Mononuclear cell (primary cell): ENCODE measurements around the gene C6orf132. TPM values are rescaled to one million over a fixed set of nuclear protein-coding genes. Genes with fewer than 3 reads are reported as not detected.

ENCODE experiments used
- H3K27me3 ChIP-seq: 2 replicates; pipeline ENCODE4 v1.6.0; 2011; ENCODE audit warnings: low read length, control low read depth; ENCODE audit not compliant: insufficient read depth
- H3K4me1 ChIP-seq: 2 replicates; pipeline ENCODE4 v1.5.1; 2011; ENCODE audit warnings: mild to moderate bottlenecking, low read length, control low read depth; ENCODE audit not compliant: insufficient read depth
- H3K4me3 ChIP-seq: 2 replicates; pipeline ENCODE4 v1.5.1; 2011; ENCODE audit warnings: mild to moderate bottlenecking, low read length, moderate library complexity
- H3K9me3 ChIP-seq: 2 replicates; pipeline ENCODE4 v1.5.1; 2011; ENCODE audit warnings: low read depth, mild to moderate bottlenecking, control low read depth, low read length
- total RNA-seq: library from RNA; depleted of rRNA; stranded (reverse); fragments of >200 nt; gene quantifications from one replicate; pipeline ENCODE4 v1.2.3, GENCODE V29; 2012

The C6orf132 gene
- total RNA-seq, 1 donor, result not detected

DNA sequence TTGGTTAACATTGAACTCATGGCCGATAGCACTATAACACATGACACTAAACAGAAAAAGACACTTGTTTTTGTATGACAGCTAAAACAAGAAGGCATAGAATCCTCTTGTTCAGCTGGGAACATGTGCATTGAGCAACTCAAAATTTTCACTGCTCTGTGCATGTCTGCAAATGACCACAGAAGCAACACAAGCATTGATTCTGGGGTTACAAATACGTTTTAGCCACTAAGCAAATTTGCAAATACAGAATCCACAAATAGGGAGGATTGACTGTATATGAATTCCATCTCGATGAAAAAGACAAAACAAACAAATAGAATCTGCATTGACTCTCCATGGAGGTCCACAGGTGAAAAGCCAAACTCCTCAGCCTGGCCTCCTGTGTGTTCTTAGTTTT lies 31.7 kb downstream of the C6orf132 start:
- Histone ChIP-seq H3K27me3 (no peaks in the 10 kb centered on the region), H3K4me1 (no peaks in the 10 kb centered on the region), H3K4me3 (no peak overlapping the region), H3K9me3 (no peaks in the 10 kb centered on the region)

DNA sequence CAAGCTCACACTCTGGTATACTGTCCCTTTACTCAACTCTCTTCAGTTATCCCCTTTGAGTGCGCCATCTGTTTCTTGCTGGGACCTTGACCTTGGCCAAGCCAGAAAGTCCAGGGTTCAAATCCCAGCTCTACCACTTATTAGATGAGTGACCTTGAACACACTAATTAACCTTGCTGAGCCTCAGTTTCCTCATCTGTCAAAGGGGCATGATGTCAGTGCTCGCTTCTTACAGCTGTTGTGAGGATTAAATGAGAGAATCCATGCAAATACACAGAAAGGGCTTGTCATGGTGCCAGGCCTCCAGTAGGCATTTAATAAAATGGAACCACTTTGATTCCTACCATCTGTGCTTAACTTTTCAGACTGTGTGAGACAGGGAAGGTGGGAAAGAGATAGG lies 34.3 kb downstream of the C6orf132 start:
- H3K27me3 ChIP-seq, result no peaks in the 10 kb centered on the region

GRCh38 chr6:42106112-42107023 lies 36.1 kb downstream of the C6orf132 start:
- no peaks in the 10 kb centered on the region for H3K27me3 ChIP-seq
- no peaks in the 10 kb centered on the region for H3K9me3 ChIP-seq
- H3K4me1 ChIP-seq, result peaks cover 12% of the 10 kb centered on the region
- no peak overlapping the region for H3K4me3 ChIP-seq

More for the DNA sequence above, 34.3 kb downstream of the C6orf132 start:
- Histone ChIP-seq H3K9me3 (no peaks in the 10 kb centered on the region), H3K4me1 (peaks cover 12% of the 10 kb centered on the region), H3K4me3 (no peak overlapping the region)

DNA sequence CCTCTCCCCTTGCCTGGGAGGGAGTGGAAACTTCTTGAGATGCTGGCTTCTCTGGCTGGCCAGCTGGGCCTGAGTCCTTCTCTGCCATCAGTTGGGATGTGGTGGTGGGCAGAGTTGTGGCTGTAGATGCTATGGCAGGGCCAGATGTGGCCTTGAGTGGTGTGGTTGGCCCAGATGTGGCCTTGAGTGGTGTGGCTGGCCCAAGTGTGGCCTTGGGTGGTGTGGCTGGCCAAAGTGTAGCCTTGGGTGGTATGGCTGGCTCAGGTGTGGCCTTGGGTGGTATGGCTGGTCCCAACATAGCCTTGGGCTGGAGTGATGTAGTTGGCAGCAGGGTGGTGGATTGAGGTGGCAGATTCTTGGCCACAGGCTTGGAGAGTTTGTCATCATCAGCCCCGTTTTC lies 36.7 kb downstream of the C6orf132 start:
- Histone ChIP-seq H3K27me3 (no peaks in the 10 kb centered on the region), H3K4me3 (no peak overlapping the region), H3K9me3 (no peaks in the 10 kb centered on the region), H3K4me1 (peaks cover 12% of the 10 kb centered on the region)

GRCh38 chr6:42105156-42105648 lies 37.2 kb downstream of the C6orf132 start:
- peaks cover 12% of the 10 kb centered on the region for H3K4me1 ChIP-seq

DNA sequence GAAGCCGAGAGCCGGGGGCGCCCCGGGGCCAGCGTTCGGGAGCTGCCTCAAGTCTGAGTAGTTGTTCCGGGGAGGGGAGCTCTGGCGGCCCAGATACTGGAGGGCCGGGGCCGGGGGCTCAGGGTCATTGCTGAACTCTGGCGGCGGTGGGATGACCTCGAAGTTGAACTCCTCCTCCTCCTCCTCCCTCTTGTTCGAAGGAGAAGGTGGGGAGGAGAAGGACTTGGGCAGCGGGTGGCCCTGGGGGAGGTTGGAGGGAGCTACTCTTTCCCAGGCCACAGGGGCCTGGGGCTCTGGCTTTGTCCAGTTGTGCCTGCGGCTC lies 37.7 kb downstream of the C6orf132 start:
- Histone ChIP-seq H3K27me3 (no peaks in the 10 kb centered on the region), H3K4me3 (peak overlapping the region; percentile 40), H3K9me3 (no peaks in the 10 kb centered on the region), H3K4me1 (peaks cover 12% of the 10 kb centered on the region)

More at GRCh38 chr6:42105156-42105648, 37.2 kb downstream of the C6orf132 start:
- Histone ChIP-seq H3K9me3 (no peaks in the 10 kb centered on the region), H3K4me3 (no peak overlapping the region), H3K27me3 (no peaks in the 10 kb centered on the region)

DNA sequence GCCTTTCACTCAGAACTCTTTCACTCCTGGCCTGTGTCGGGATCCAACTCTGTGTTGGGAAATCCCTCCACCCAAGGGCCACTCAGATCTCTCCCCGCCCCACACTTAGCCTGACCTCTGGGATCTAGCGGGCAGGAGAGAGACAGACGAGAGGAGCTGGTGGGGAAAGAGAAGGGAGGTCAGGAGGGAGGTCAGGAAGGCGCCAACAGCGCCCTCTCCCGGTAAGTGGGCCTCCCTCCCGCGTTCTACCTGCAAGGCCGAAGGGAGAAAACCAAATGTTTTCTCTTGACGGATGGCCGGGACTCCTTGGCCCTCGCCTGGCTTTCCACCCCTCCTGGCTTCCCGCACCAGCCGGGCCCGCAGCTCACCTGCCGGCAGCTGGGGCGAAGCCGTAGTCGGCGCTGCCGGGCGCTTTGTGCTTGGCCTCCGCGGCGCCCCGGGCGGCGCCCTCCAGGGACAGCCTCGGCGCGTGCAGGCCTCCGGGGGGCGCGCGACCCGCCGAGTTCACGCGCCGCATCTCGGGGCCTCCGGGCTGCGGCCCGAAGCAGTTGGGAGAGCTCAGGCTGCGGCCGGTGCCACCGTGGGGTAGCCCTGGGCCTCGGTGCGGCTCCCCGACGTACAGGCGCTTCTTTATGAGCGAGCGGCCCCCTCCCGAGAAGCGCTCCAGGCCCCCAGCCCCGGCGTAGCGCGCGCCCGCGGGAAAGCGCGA lies 38.2 kb downstream of the C6orf132 start:
- Histone ChIP-seq H3K4me1 (peaks cover 12% of the 10 kb centered on the region), H3K4me3 (peak overlapping the region; percentile 40), H3K27me3 (no peaks in the 10 kb centered on the region), H3K9me3 (no peaks in the 10 kb centered on the region)

DNA sequence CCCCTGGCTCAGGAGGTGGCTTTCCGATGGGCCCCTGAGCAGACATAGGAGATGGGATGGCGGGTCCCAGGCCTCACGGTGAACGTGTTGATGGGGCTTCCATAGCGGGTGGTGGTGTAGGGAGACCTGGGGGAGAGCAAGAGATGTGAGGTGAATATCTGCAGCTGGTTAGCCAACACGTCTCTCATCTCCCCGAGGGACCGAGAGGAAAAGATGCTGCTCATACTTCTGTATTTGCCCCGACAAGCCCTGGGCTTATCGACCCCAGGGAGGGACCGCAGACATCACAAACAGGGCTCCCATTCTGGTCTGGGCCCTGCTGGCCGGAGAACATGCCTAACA lies 38.7 kb downstream of the C6orf132 start:
- H3K4me3 ChIP-seq, result no peak overlapping the region
- peaks cover 12% of the 10 kb centered on the region for H3K4me1 ChIP-seq
- H3K27me3 ChIP-seq, result no peaks in the 10 kb centered on the region
- H3K9me3 ChIP-seq, result no peaks in the 10 kb centered on the region

- Histone ChIP-seq H3K4me3 (no peak overlapping the region), H3K4me1 (peaks cover 12% of the 10 kb centered on the region), H3K9me3 (no peaks in the 10 kb centered on the region), H3K27me3 (no peaks in the 10 kb centered on the region)
Measured at GRCh38 chr6:42103216-42103615, 39.2 kb downstream of the C6orf132 start.

- Histone ChIP-seq H3K9me3 (no peaks in the 10 kb centered on the region), H3K27me3 (no peaks in the 10 kb centered on the region), H3K4me1 (peaks cover 12% of the 10 kb centered on the region), H3K4me3 (no peak overlapping the region)
Measured at GRCh38 chr6:42101186-42101657, 41.2 kb downstream of the C6orf132 start.

- Histone ChIP-seq H3K4me3 (no peak overlapping the region), H3K27me3 (no peaks in the 10 kb centered on the region), H3K9me3 (no peaks in the 10 kb centered on the region), H3K4me1 (peaks cover 12% of the 10 kb centered on the region)
Measured at GRCh38 chr6:42100029-42100901, 42.2 kb downstream of the C6orf132 start.

DNA sequence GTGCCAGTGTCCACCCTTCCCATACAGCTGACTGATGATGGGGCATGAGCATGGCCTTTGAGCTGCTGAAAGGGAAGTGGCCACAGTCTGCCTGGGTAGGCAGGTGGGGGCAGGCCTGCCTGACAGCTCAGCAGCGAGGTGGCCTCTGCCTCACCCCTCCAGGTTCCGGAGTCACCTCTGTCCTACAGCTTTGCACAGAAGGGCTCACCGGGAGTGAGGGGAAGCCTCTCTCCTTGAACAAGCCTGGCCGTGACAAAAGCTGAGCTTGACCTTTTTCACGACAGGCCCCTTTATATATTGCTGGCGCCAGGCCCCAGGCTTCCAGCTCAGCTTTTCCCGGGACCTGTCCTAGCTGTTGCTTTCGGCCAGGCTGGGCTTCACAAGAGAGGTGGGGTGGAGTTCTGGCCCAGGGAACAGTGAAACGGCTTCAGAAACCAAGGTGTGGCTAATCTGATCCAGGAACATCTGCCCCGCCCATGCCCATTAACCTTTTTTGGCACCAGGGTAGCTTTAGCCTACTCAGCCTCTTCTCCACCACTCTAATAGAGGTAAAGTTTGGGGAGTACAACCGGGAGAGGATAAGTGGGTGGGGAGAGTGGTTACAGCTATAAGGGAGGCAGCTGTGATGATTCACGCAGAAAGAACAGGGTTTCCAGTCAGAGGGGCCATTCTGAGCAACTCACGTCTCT lies 42.9 kb downstream of the C6orf132 start:
- Histone ChIP-seq H3K4me3 (no peak overlapping the region), H3K27me3 (no peaks in the 10 kb centered on the region), H3K4me1 (peaks cover 7% of the 10 kb centered on the region), H3K9me3 (no peaks in the 10 kb centered on the region)

DNA sequence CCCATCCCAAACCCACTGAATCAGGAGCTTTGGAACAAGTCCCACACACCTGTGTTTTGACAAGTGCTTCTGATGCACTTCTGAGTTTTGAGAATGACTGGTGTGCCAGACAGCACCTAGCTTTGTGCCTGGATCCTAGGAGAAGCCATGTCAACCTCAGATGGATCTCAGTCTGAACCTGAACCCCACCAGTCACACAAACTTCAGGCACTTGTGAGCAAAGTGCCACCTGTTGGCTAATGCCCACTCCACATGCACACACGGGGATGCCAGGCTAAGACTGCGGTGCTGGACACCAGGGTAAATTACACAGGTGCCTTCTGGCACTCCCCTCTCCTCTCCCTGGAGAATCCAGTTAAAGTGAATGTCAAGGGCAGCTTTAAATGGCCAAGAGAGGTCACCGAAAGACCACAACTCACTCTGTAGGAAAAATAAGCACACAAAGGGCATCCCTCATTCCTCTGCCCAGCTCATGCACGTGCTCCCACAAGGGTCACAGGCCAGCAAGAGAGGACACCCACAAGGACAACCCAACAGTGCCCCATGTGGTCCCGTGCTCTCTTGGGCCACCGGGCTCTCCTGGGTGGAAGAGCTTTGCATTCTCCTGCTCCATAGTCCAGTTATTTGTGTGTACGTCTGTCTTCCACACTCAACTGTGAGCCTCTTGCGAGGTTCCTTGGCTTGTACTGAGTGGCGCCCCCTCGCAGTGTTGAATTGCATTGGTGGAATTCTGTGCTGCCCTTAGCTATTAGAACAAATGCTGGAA lies 46.5 kb downstream of the C6orf132 start:
- H3K4me3 ChIP-seq, result no peak overlapping the region
- no peaks in the 10 kb centered on the region for H3K9me3 ChIP-seq
- no peaks in the 10 kb centered on the region for H3K4me1 ChIP-seq
- H3K27me3 ChIP-seq, result no peaks in the 10 kb centered on the region

DNA sequence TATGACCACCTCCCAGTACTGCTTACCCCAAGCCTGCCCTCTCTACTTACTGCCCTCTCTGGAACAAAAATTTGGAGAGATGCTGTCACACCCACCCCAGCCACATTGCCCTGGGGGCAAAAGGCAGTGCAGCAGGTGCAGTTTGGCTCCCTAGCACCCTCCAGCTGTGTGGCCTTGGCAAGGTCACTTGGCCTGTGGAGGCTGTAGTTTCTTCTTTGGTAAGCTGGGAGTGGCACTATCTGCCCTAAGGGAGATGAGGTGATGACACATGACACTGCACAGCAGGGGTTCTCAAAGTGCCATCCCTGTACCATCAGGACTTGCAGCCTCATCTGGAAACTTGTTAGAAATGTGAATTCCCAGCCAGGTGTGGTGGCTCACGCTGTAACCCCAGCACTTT lies 47.3 kb downstream of the C6orf132 start:
- no peaks in the 10 kb centered on the region for H3K9me3 ChIP-seq
- H3K27me3 ChIP-seq, result no peaks in the 10 kb centered on the region
- H3K4me1 ChIP-seq, result no peaks in the 10 kb centered on the region
- H3K4me3 ChIP-seq, result no peak overlapping the region
